ENCODE results near the gene RPL11. TPM values are rescaled to one million over a fixed set of nuclear protein-coding genes. Genes with fewer than 3 reads are reported as not detected.
A peak's percentile ranks its signal among the peaks of the same experiment; 100 is the strongest.

RPL11 gene
- total and polyA plus RNA-seq, 10 of the 15 experiments (the other 5 are each of a cell fraction or from before 2014, with no cell fraction given): 968 to 4,611 (median 2,521) TPM

DNA sequence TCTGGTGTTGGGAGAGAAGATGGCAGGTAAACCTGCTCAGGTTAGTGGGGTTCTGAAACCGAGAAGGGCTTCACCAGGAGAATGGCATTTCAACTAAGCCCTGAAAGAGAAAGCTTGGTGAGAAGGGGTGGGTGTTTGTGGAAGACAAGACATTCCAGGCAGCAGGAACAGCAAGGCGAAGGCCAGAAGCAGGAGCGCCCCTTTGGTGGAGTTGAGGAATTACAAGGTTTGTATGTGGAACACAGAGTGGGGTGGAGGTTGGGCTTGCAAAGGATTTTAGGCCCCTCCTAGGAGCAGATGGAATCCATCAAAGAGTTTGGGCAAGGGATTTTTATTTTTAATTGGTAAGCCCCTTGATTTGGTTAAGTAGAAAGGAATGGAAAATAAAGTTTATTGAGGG is 26.9 kb downstream of the RPL11 start (continued):
- TF ChIP-seq SREBF1 (IDR thresholded peaks at IDR 0.05; ENCODE audit: low read length) (no peak), FOXM1 (IDR thresholded peaks at IDR 0.05; ENCODE audit: low read depth, low read length) (no peak), MAX (IDR thresholded peaks at IDR 0.05; ENCODE audit: low read depth, low read length) (no peak), ZNF622 (IDR thresholded peaks at IDR 0.05) (no peak), CTCF (IDR thresholded peaks at IDR 0.05 in 2 of 3, conservative IDR thresholded peaks at IDR 0.05 in 1 of 3; ENCODE audit: control insufficient read depth in 2 of 3, extremely low read depth in 1 of 3, insufficient read depth in 1 of 3, low read depth in 3 of 3, low read length in 3 of 3) (peak; percentile 38 to 67 (median 54)), STAT3 (IDR thresholded peaks at IDR 0.05; ENCODE audit: low read depth, low read length) (no peak), HSF1 (IDR thresholded peaks at IDR 0.05; ENCODE audit: low read depth, low read length) (no peak), SREBF2 (IDR thresholded peaks at IDR 0.05; ENCODE audit: low read length) (no peak), EED (IDR thresholded peaks at IDR 0.05; ENCODE audit: low read depth) (peak; percentile 68; the same call in 1 of the 2 replicates), YBX1 (IDR thresholded peaks at IDR 0.05) (no peak), MEF2A (IDR thresholded peaks at IDR 0.05; ENCODE audit: insufficient read depth, low read depth, low read length) (no peak), ETV6 (conservative IDR thresholded peaks at IDR 0.05 in 1 of 2, IDR thresholded peaks at IDR 0.05 in 1 of 2; ENCODE audit: borderline replicate concordance in 1 of 2, low read depth in 1 of 2) (no peak), RB1 (IDR thresholded peaks at IDR 0.05; ENCODE audit: borderline replicate concordance) (no peak), IKZF1 (conservative IDR thresholded peaks at IDR 0.05) (peak; percentile 70)
- TF ChIP-seq, protein P1, sequence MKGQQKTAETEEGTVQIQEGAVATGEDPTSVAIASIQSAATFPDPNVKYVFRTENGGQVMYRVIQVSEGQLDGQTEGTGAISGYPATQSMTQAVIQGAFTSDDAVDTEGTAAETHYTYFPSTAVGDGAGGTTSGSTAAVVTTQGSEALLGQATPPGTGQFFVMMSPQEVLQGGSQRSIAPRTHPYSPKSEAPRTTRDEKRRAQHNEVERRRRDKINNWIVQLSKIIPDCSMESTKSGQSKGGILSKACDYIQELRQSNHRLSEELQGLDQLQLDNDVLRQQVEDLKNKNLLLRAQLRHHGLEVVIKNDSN (IDR thresholded peaks at IDR 0.05; ENCODE audit: borderline replicate concordance, extremely low read length, insufficient read depth, low read depth, low read length): no peak

Data from GM12878 (cell line).